ENCODE measurements around the gene RXRG. TPM values are rescaled to one million over a fixed set of nuclear protein-coding genes. Genes with fewer than 3 reads are reported as not detected.

The RXRG gene
- 1 to 10 TPM; 2.1 to 4.7 (median 3.9) TPM for total RNA-seq
- 1.4 TPM for polyA plus RNA-seq
- long read RNA-seq, donor 1, partial matches to known transcripts, result 0 of 3 reads
- long read RNA-seq, donor 1, other reads (novel, unspliced or antisense), result 0 of 3 reads
- long read RNA-seq, donor 2, partial matches to known transcripts, result 0 of 4 reads
- long read RNA-seq, donor 2, other reads (novel, unspliced or antisense), result 1 of 4 reads
- long read RNA-seq, donor 3, partial matches to known transcripts, result 0 of 5 reads
- long read RNA-seq, donor 3, other reads (novel, unspliced or antisense), result 1 of 5 reads
- long read RNA-seq, donor 4, partial matches to known transcripts, result 0 of 3 reads
- long read RNA-seq, donor 4, other reads (novel, unspliced or antisense), result 0 of 3 reads

GRCh38 chr1:165444897-165445370 is at the start of gene RXRG:
RXRG (minus strand) TSS chr1:165445126; CDS start chr1:165444893, 233 bp downstream.
- no peaks in the 10 kb centered on the region for H3K9me3 ChIP-seq (ENCODE audit: control insufficient read depth, low read length)
- intact Hi-C loops (cut with DNase I), result no loop called here
- peak within 1 kb of the TSS; percentile 14 for H3K27ac ChIP-seq (ENCODE audit: low read length)
- no peaks in the 10 kb centered on the region for H3K27me3 ChIP-seq (ENCODE audit: control insufficient read depth, insufficient read depth)
- peak within 1 kb of the TSS; percentile 59 for H3K4me3 ChIP-seq (ENCODE audit: low read length)
- peak; percentile 63 to 83 for ATAC-seq
- peaks cover 4% of the 10 kb centered on the region for H3K4me1 ChIP-seq (ENCODE audit: control insufficient read depth, insufficient read depth, low read length)
- DNase-seq, result peak; percentile 50 to 82 (median 81)
- WGBS, result 2% methylated on average over 33 of the region's 33 CpGs

GRCh38 chr1:165492845-165493373 is 48.0 kb upstream of the RXRG start:
- 80% methylated on average over 6 of the region's 6 CpGs for WGBS
- ATAC-seq (no peak), DNase-seq (no peak)
- H3K27me3 ChIP-seq (ENCODE audit: control insufficient read depth, insufficient read depth), result no peaks in the 10 kb centered on the region
- intact Hi-C loops (cut with DNase I), result no loop called here
- H3K27ac ChIP-seq (ENCODE audit: low read length), result no peak overlapping the region
- H3K9me3 ChIP-seq (ENCODE audit: control insufficient read depth, low read length), result no peaks in the 10 kb centered on the region
- no peak overlapping the region for H3K4me3 ChIP-seq (ENCODE audit: low read length)
- peaks cover 4% of the 10 kb centered on the region for H3K4me1 ChIP-seq (ENCODE audit: control insufficient read depth, insufficient read depth, low read length)

- no peak overlapping the region for H3K4me3 ChIP-seq (ENCODE audit: low read length)
- peaks cover 4% of the 10 kb centered on the region for H3K4me1 ChIP-seq (ENCODE audit: control insufficient read depth, insufficient read depth, low read length)
- H3K27me3 ChIP-seq (ENCODE audit: control insufficient read depth, insufficient read depth), result no peaks in the 10 kb centered on the region
- DNase-seq, result peak; percentile 81 to 93 (median 90)
- ATAC-seq, result peak; percentile 94 to 98
- no peaks in the 10 kb centered on the region for H3K9me3 ChIP-seq (ENCODE audit: control insufficient read depth, low read length)
- intact Hi-C loops (cut with DNase I), result no loop called here
- H3K27ac ChIP-seq (ENCODE audit: low read length), result peak overlapping the region; percentile 70
- 32% methylated on average over 5 of the region's 5 CpGs for WGBS
Observed at GRCh38 chr1:165490175-165490574, 45.2 kb upstream of the RXRG start.

GRCh38 chr1:165487921-165488320 is 43.0 kb upstream of the RXRG start:
- DNase-seq, result no peak
- H3K4me3 ChIP-seq (ENCODE audit: low read length), result no peak overlapping the region
- H3K9me3 ChIP-seq (ENCODE audit: control insufficient read depth, low read length), result no peaks in the 10 kb centered on the region
- 47% methylated on average over 1 of the region's 1 CpG for WGBS
- peaks cover 4% of the 10 kb centered on the region for H3K4me1 ChIP-seq (ENCODE audit: control insufficient read depth, insufficient read depth, low read length)
- H3K27me3 ChIP-seq (ENCODE audit: control insufficient read depth, insufficient read depth), result no peaks in the 10 kb centered on the region
- no peak overlapping the region for H3K27ac ChIP-seq (ENCODE audit: low read length)
- intact Hi-C loops (cut with DNase I), result loop anchor here in 1 of 4 donors (10.0 kb wide), 1 partner anchor 63 kb away; no protein-coding TSS in a partner anchor
- no peak for ATAC-seq

- Histone ChIP-seq H3K9me3 (ENCODE audit: control insufficient read depth, low read length) (no peaks in the 10 kb centered on the region), H3K4me1 (ENCODE audit: control insufficient read depth, insufficient read depth, low read length) (peaks cover 4% of the 10 kb centered on the region), H3K4me3 (ENCODE audit: low read length) (no peak overlapping the region), H3K27me3 (ENCODE audit: control insufficient read depth, insufficient read depth) (no peaks in the 10 kb centered on the region), H3K27ac (ENCODE audit: low read length) (no peak overlapping the region)
- DNase-seq (no peak), ATAC-seq (no peak)
- intact Hi-C loops (cut with DNase I), result loop anchor here in 1 of 4 donors (10.0 kb wide), 1 partner anchor 62 kb away; no protein-coding TSS in a partner anchor
- WGBS, result 53% methylated on average over 3 of the region's 3 CpGs
Observed at GRCh38 chr1:165486663-165487062, 41.7 kb upstream of the RXRG start.

- H3K4me1 ChIP-seq (ENCODE audit: control insufficient read depth, insufficient read depth, low read length), result peaks cover 4% of the 10 kb centered on the region
- H3K27ac ChIP-seq (ENCODE audit: low read length), result no peak overlapping the region
- H3K27me3 ChIP-seq (ENCODE audit: control insufficient read depth, insufficient read depth), result no peaks in the 10 kb centered on the region
- no peaks in the 10 kb centered on the region for H3K9me3 ChIP-seq (ENCODE audit: control insufficient read depth, low read length)
- intact Hi-C loops (cut with DNase I), result loop anchor here in 1 of 4 donors (10.0 kb wide), 1 partner anchor 61 kb away; no protein-coding TSS in a partner anchor
- ATAC-seq, result no peak
- WGBS, result 64% methylated on average over 5 of the region's 5 CpGs
- DNase-seq, result no peak
- no peak overlapping the region for H3K4me3 ChIP-seq (ENCODE audit: low read length)
Observed at GRCh38 chr1:165485716-165486115, 40.8 kb upstream of the RXRG start.

GRCh38 chr1:165484532-165484931 is 39.6 kb upstream of the RXRG start:
- no peak for DNase-seq
- Histone ChIP-seq H3K4me3 (ENCODE audit: low read length) (no peak overlapping the region), H3K27ac (ENCODE audit: low read length) (no peak overlapping the region), H3K9me3 (ENCODE audit: control insufficient read depth, low read length) (no peaks in the 10 kb centered on the region), H3K4me1 (ENCODE audit: control insufficient read depth, insufficient read depth, low read length) (no peaks in the 10 kb centered on the region), H3K27me3 (ENCODE audit: control insufficient read depth, insufficient read depth) (no peaks in the 10 kb centered on the region)
- intact Hi-C loops (cut with DNase I), result loop anchor here in 1 of 4 donors (10.0 kb wide), 1 partner anchor 60 kb away; no protein-coding TSS in a partner anchor
- peak in 1 of 2 donors; percentile 23 for ATAC-seq
- WGBS, result 63% methylated on average over 1 of the region's 1 CpG

- intact Hi-C loops (cut with DNase I), result loop anchor here in 1 of 4 donors (10.0 kb wide), 1 partner anchor 59 kb away; no protein-coding TSS in a partner anchor
- 95% methylated on average over 4 of the region's 4 CpGs for WGBS
- ATAC-seq (no peak), DNase-seq (no peak)
- Histone ChIP-seq H3K27me3 (ENCODE audit: control insufficient read depth, insufficient read depth) (no peaks in the 10 kb centered on the region), H3K4me3 (ENCODE audit: low read length) (no peak overlapping the region), H3K9me3 (ENCODE audit: control insufficient read depth, low read length) (no peaks in the 10 kb centered on the region), H3K27ac (ENCODE audit: low read length) (no peak overlapping the region), H3K4me1 (ENCODE audit: control insufficient read depth, insufficient read depth, low read length) (no peaks in the 10 kb centered on the region)
Observed at GRCh38 chr1:165483412-165483811, 38.5 kb upstream of the RXRG start.

GRCh38 chr1:165481820-165482532 is 37.0 kb upstream of the RXRG start:
- ATAC-seq (peak; percentile 90), DNase-seq (peak in 2 of 3 donors; percentile 28 to 49)
- Histone ChIP-seq H3K9me3 (ENCODE audit: control insufficient read depth, low read length) (no peaks in the 10 kb centered on the region), H3K4me1 (ENCODE audit: control insufficient read depth, insufficient read depth, low read length) (no peaks in the 10 kb centered on the region), H3K27me3 (ENCODE audit: control insufficient read depth, insufficient read depth) (no peaks in the 10 kb centered on the region), H3K27ac (ENCODE audit: low read length) (no peak overlapping the region), H3K4me3 (ENCODE audit: low read length) (no peak overlapping the region)
- 38% methylated on average over 6 of the region's 6 CpGs for WGBS
- intact Hi-C loops (cut with DNase I), result loop anchor here in 1 of 4 donors (10.0 kb wide), 1 partner anchor 57 kb away; no protein-coding TSS in a partner anchor

GRCh38 chr1:165476776-165477175 is 31.9 kb upstream of the RXRG start:
- DNase-seq, result no peak
- WGBS, result 56% methylated on average over 1 of the region's 1 CpG
- intact Hi-C loops (cut with DNase I), result no loop called here
- Histone ChIP-seq H3K4me3 (ENCODE audit: low read length) (no peak overlapping the region), H3K27ac (ENCODE audit: low read length) (no peak overlapping the region), H3K27me3 (ENCODE audit: control insufficient read depth, insufficient read depth) (no peaks in the 10 kb centered on the region), H3K4me1 (ENCODE audit: control insufficient read depth, insufficient read depth, low read length) (peaks cover 3% of the 10 kb centered on the region), H3K9me3 (ENCODE audit: control insufficient read depth, low read length) (no peaks in the 10 kb centered on the region)
- ATAC-seq, result no peak

Data from right cardiac atrium (tissue), 5 donors.